K562 (cell line): Measurements from ENCODE around the gene PRSS53. TPM values are rescaled to one million over a fixed set of nuclear protein-coding genes. Genes with fewer than 3 reads are reported as not detected.
A peak's percentile ranks its signal among the peaks of the same experiment; 100 is the strongest.

Experiments
- ESRRB ChIP-seq: fragments of 250-450 bp; sonication (Bioruptor Pico); IDR thresholded peaks from 2 replicates; pipeline ENCODE4 v1.5.0; 2020; ENCODE audit warnings: mild to moderate bottlenecking, moderate library complexity, borderline replicate concordance
- FOSL1 ChIP-seq: fragments of 200-800 bp; sonication (Bioruptor generic); conservative IDR thresholded peaks from 2 replicates; pipeline ENCODE4 v1.6.1; 2016; ENCODE audit warnings: missing genetic modification characterization, missing compliant biosample characterization
- HMGN3 ChIP-seq: IDR thresholded peaks from 2 replicates; pipeline ENCODE4 v1.6.1; 2011; ENCODE audit warnings: borderline replicate concordance, low read depth, mild to moderate bottlenecking, mixed read lengths, low read length; ENCODE audit not compliant: insufficient read length; ENCODE audit errors: extremely low read depth
- IFI16 ChIP-seq: fragments of 250-450 bp; sonication (Bioruptor Pico); IDR thresholded peaks from 2 replicates; pipeline ENCODE4 v2.1.2; 2022; ENCODE audit warnings: mild to moderate bottlenecking, inconsistent platforms
- IRF2 ChIP-seq: sonication (generic); formaldehyde crosslinking; IDR thresholded peaks from 2 replicates; pipeline ENCODE4 v1.8.1; 2022; ENCODE audit warnings: mild to moderate bottlenecking, missing genetic modification reagents
- LCOR ChIP-seq: sonication (generic); formaldehyde crosslinking; IDR thresholded peaks from 2 replicates; pipeline ENCODE4 v1.8.0; 2022; ENCODE audit warnings: mild to moderate bottlenecking, missing genetic modification reagents
- MED1 ChIP-seq: sonication (generic); formaldehyde crosslinking; IDR thresholded peaks from 2 replicates; pipeline ENCODE4 v1.8.1; 2023; ENCODE audit warnings: missing genetic modification reagents, borderline replicate concordance
- MEF2D ChIP-seq: conservative IDR thresholded peaks from 2 replicates; pipeline ENCODE4 v1.6.1; 2016; ENCODE audit warnings: low read depth, missing genetic modification characterization, missing compliant biosample characterization
- NFYB ChIP-seq: IDR thresholded peaks from 2 replicates; pipeline ENCODE4 v1.6.1; 2011; ENCODE audit warnings: mild to moderate bottlenecking, moderate library complexity; ENCODE audit not compliant: insufficient read length; ENCODE audit errors: extremely low read depth
- NR3C1 ChIP-seq: sonication (generic); formaldehyde crosslinking; IDR thresholded peaks from 2 replicates; pipeline ENCODE4 v1.8.1; 2022; ENCODE audit warnings: missing genetic modification reagents
- PHF8 ChIP-seq: fragments of 200-600 bp; sonication (generic); IDR thresholded peaks from 2 replicates; pipeline ENCODE4 v1.6.1; 2012; ENCODE audit warnings: mixed run types, mild to moderate bottlenecking, inconsistent platforms, low read length, moderate library complexity, borderline replicate concordance
- PRMT5 ChIP-seq: sonication (generic); formaldehyde crosslinking; IDR thresholded peaks from 2 replicates; pipeline ENCODE4 v1.5.0; 2020; ENCODE audit warnings: missing genetic modification reagents
- RBM17 ChIP-seq: fragments of 200-400 bp; formaldehyde crosslinking; IDR thresholded peaks from 2 replicates; pipeline ENCODE4 v1.6.1; 2017; ENCODE audit warnings: low read depth, mild to moderate bottlenecking, low read length, borderline replicate concordance
- RFX5 ChIP-seq: IDR thresholded peaks from 2 replicates; pipeline ENCODE4 v1.6.1; 2011; ENCODE audit warnings: low read depth, mild to moderate bottlenecking, improper control_type of control experiment, low read length
- RNF2 ChIP-seq: sonication (generic); IDR thresholded peaks from 2 replicates; pipeline ENCODE4 v1.6.1; 2016
- SMAD4 ChIP-seq: fragments of 250-450 bp; sonication (Bioruptor Pico); conservative IDR thresholded peaks from 2 replicates; pipeline ENCODE4 v1.8.0; 2021; ENCODE audit warnings: inconsistent platforms, mild to moderate bottlenecking, moderate library complexity
- SPI1 ChIP-seq: IDR thresholded peaks from 2 replicates; pipeline ENCODE4 v1.6.1; 2011; ENCODE audit warnings: low read depth, low read length, control low read depth, borderline replicate concordance
- STAT5A ChIP-seq: IDR thresholded peaks from 2 replicates; pipeline ENCODE4 v1.6.1; 2012; ENCODE audit warnings: low read length, inconsistent platforms, borderline replicate concordance
- TCFL5 ChIP-seq: fragments of 250-450 bp; sonication (Bioruptor Pico); conservative IDR thresholded peaks from 2 replicates; pipeline ENCODE4 v1.6.1; 2021; ENCODE audit warnings: mild to moderate bottlenecking, moderate library complexity, matching md5 sums
- TOE1 ChIP-seq, 2 experiments: fragments of 450-650 bp in 1 of 2; sonication (generic) in 1 of 2; formaldehyde crosslinking in 1 of 2; IDR thresholded peaks; 2 replicates each; pipeline versions ENCODE4 v1.7.1 to v1.8.0; 2016 to 2022; ENCODE audit warnings: borderline replicate concordance in 2 of 2, mild to moderate bottlenecking in 2 of 2, antibody characterized with exemption in 1 of 2, inconsistent platforms in 1 of 2, low read depth in 1 of 2, missing genetic modification reagents in 1 of 2, moderate library complexity in 1 of 2
- ZNF212 ChIP-seq: fragments of 450-650 bp; formaldehyde crosslinking; IDR thresholded peaks from 2 replicates; pipeline ENCODE4 v1.4.0; 2020; ENCODE audit warnings: mild to moderate bottlenecking
- ZNF217 ChIP-seq: sonication (generic); formaldehyde crosslinking; IDR thresholded peaks from 2 replicates; pipeline ENCODE4 v1.8.0; 2022; ENCODE audit warnings: mild to moderate bottlenecking, missing genetic modification reagents
- ZNF24 ChIP-seq: fragments of 450-650 bp; IDR thresholded peaks from 2 replicates; pipeline ENCODE4 v1.6.1; 2016
- ZNF324 ChIP-seq: fragments of 250-450 bp; sonication (Bioruptor Pico); IDR thresholded peaks from 2 replicates; pipeline ENCODE4 v1.4.0; 2020; ENCODE audit warnings: mild to moderate bottlenecking
- ZNF586 ChIP-seq: fragments of 450-650 bp; formaldehyde crosslinking; conservative IDR thresholded peaks from 2 replicates; pipeline ENCODE4 v1.4.0; 2020; ENCODE audit warnings: mild to moderate bottlenecking, moderate library complexity
- polyA plus RNA-seq, 8 experiments: library from polyadenylated mRNA; depleted of rRNA in 4 of 8; stranded (reverse) in 5 of 8; unstranded in 3 of 8; fragments of >200 nt; fragmentation: Nextera tagmentation in 2 of 8; fragmentation: Illumina TruSeq in 1 of 8; extraction: Ambion mirVana in 2 of 8; extraction: Trizol in 1 of 8; gene quantifications; 2 replicates each; pipeline versions ENCODE4 v1.2.1 to v1.2.3, GENCODE V29; 2011 to 2014; ENCODE audit warnings: inconsistent platforms in 1 of 8, missing spikeins in 1 of 8
- total RNA-seq, 7 experiments: library from RNA; depleted of rRNA in 6 of 7; stranded (reverse); fragments of >200 nt in 6 of 7; fragmentation: Illumina TruSeq in 2 of 7; extraction: Trizol in 2 of 7; gene quantifications; 2 replicates each; pipeline versions ENCODE4 v1.2.1 to v1.2.3, GENCODE V29; 2011 to 2021; ENCODE audit warnings: low replicate concordance in 1 of 7
- TF ChIP-seq, protein P1 (sequence below): fragments of 450-650 bp; IDR thresholded peaks from 2 replicates; pipeline ENCODE4 v1.6.1; 2016; ENCODE audit warnings: antibody characterized with exemption
- TF ChIP-seq, protein P2 (sequence below): fragments of 450-650 bp; IDR thresholded peaks from 2 replicates; pipeline ENCODE4 v1.6.1; 2014; ENCODE audit warnings: low read depth, mild to moderate bottlenecking, moderate library complexity, borderline replicate concordance

The PRSS53 gene
- total and polyA plus RNA-seq, 9 of the 15 experiments (the other 6 are each of a cell fraction or from before 2014, with no cell fraction given) = 0.40 to 1.9 (median 0.78) TPM; not detected in 2

DNA sequence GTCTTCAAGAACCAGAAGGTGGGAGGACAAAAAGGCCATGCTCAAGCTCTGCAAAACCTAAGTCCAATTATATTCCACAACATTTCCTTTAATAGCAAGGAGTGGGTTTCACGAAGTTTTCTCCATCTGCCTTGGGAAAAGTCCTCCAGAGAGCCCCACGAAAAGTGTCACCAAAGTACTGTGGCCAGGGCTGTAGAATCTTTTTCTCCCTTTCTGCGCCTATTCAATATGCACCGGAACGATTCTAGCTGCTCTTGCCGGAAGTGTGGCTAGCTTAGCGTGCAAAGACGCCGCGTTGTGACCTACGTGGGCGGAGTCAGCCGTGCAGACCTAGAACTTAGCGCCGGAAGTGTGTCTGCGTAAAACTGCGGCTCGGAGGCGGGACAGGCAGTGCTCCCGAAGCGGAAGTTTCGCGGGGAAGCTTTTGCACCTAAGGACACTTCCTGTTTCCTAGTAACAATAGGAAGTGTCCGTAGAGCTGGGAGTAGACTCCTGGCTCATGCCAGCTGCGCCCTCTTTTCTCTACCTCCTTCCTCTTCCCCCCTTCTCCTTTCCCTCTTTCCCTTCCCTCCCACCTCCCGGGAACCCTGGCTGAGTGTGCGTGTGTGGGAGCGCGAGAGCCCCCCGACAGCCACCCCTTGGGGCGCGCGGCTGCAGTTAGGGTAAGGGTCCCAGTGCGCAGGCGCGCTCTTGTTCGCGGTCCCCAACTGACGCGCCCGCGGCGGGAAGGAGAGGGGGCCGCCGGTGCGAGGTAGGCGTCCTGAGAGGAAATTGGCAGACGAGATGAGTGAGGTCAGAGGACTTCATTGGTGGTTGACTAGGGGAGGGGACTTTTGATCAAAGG is 14.6 kb downstream of the PRSS53 start, which contains the start of the genes ZNF646 and ZNF668 (continued):
- TF ChIP-seq ZNF217 (CRISPR knock-in tag) (no peak), ESRRB (no peak), RNF2 (no peak; the same call in 1 of the 2 replicates), IRF2 (CRISPR knock-in tag) (no peak), MEF2D (tag) (no peak), TCFL5 (no peak), HMGN3 (peak; percentile 65), ZNF24 (no peak; the same call in 1 of the 2 replicates), TOE1 (IDR thresholded peaks at IDR 0.05; ENCODE audit: borderline replicate concordance) (no peak), TOE1 (CRISPR knock-in tag; IDR thresholded peaks at IDR 0.05; ENCODE audit: borderline replicate concordance, low read depth) (0 out of 2 replicates have a peak, but pooled peaks have one; percentile 72), NR3C1 (CRISPR knock-in tag) (no peak), SMAD4 (peak; percentile 53; the same call in 1 of the 2 replicates), MED1 (no peak), PRMT5 (CRISPR knock-in tag) (no peak), PHF8 (peak; percentile 74; the same call in 1 of the 2 replicates), ZNF586 (no peak), RBM17 (no peak), NFYB (no peak), SPI1 (peak; percentile 94), IFI16 (CRISPR knock-in tag) (no peak), STAT5A (no peak; the same call in 1 of the 2 replicates), LCOR (CRISPR knock-in tag) (0 out of 2 replicates have a peak, but pooled peaks have one; percentile 61), ZNF212 (CRISPR knock-in tag) (no peak), RFX5 (no peak), ZNF324 (CRISPR knock-in tag) (no peak), FOSL1 (tag) (no peak)
- TF ChIP-seq, protein P1, sequence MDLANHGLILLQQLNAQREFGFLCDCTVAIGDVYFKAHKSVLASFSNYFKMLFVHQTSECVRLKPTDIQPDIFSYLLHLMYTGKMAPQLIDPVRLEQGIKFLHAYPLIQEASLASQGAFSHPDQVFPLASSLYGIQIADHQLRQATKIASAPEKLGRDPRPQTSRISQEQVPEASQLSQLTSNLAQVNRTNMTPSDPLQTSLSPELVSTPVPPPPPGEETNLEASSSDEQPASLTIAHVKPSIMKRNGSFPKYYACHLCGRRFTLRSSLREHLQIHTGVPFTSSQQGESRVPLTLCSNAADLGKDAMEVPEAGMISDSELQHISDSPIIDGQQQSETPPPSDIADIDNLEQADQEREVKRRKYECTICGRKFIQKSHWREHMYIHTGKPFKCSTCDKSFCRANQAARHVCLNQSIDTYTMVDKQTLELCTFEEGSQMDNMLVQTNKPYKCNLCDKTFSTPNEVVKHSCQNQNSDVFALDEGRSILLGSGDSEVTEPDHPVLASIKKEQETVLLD = peak; percentile 87
- TF ChIP-seq, protein P2, sequence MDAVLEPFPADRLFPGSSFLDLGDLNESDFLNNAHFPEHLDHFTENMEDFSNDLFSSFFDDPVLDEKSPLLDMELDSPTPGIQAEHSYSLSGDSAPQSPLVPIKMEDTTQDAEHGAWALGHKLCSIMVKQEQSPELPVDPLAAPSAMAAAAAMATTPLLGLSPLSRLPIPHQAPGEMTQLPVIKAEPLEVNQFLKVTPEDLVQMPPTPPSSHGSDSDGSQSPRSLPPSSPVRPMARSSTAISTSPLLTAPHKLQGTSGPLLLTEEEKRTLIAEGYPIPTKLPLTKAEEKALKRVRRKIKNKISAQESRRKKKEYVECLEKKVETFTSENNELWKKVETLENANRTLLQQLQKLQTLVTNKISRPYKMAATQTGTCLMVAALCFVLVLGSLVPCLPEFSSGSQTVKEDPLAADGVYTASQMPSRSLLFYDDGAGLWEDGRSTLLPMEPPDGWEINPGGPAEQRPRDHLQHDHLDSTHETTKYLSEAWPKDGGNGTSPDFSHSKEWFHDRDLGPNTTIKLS = peak; percentile 77
